K562 (cell line): ENCODE data around the gene TSSK6. TPM values are rescaled to one million over a fixed set of nuclear protein-coding genes. Genes with fewer than 3 reads are reported as not detected.
A peak's percentile ranks its signal among the peaks of the same experiment; 100 is the strongest.
"Not testable (repeated sequence)": the region's sequence is repeated elsewhere in the genome, so short reads cannot be mapped to it uniquely, and the experiment has no call there.

Source experiments
- ATAC-seq: fragments of 200-7000 bp; cut with Tn5 transposase; 3 replicates; pipeline ENCODE4 v1.9.1; 2020; ENCODE audit warnings: moderate library complexity
- BruUV-seq: library from RNA; stranded (reverse); fragments of 400-500 nt; replicated peaks from 2 replicates; lab custom pipeline; 2021; lab: Mats Ljungman, UMichigan
- CTCF ChIA-PET: fragments of 300-600 bp; formaldehyde crosslinking; extraction: SDS; loops from one replicate; lab custom pipeline; 2021; ENCODE audit warnings: low intra/inter-chr PET ratio; lab: Yijun Ruan, JAX
- POLR2A ChIA-PET: fragments of 300-600, 350-650 bp; sonication (Branson Sonifier 250); formaldehyde crosslinking; extraction: SDS; loops from one replicate; lab custom pipeline; 2021; ENCODE audit warnings: antibody characterized with exemption, inconsistent platforms; lab: Yijun Ruan, JAX
- DNase-seq, 4 experiments: peaks; one replicate each; pipeline versions ENCODE4 v3.0.0 to v3.0.0-alpha.2; 2011 to 2018; ENCODE audit warnings: low spot score in 3 of 4, mixed read lengths in 3 of 4; ENCODE audit errors: extremely low read depth in 1 of 4
- FAIRE-seq: peaks from 2 replicates; lab custom pipeline; 2011; peaks lifted over from hg19 to GRCh38; lab: Jason Lieb, UNC
- H2AFZ ChIP-seq: 2 replicates; pipeline ENCODE4 v1.6.0; 2011; ENCODE audit warnings: low read depth, low read length, control low read depth, inconsistent platforms
- H3K27ac ChIP-seq: fragments of 200-600 bp; 3 replicates; pipeline ENCODE4 v1.8.0; 2011; ENCODE audit warnings: low read depth, mild to moderate bottlenecking, control low read depth, inconsistent platforms, low read length, moderate library complexity, mixed read lengths; ENCODE audit errors: extremely low read depth
- H3K27me3 ChIP-seq, 2 experiments: fragments of 300-600 bp in 1 of 2; 2 replicates in 1 of 2; 3 replicates in 1 of 2; pipeline versions ENCODE4 v1.6.0 to v1.8.0; 2011; ENCODE audit warnings: inconsistent platforms in 2 of 2, low read length in 2 of 2, mild to moderate bottlenecking in 1 of 2, mixed read lengths in 1 of 2, moderate library complexity in 1 of 2; ENCODE audit not compliant: control insufficient read depth in 2 of 2, insufficient read depth in 2 of 2
- H3K36me3 ChIP-seq: fragments of 300-600 bp; 3 replicates; pipeline ENCODE4 v1.8.0; 2011; ENCODE audit warnings: mild to moderate bottlenecking, low read length, inconsistent platforms; ENCODE audit not compliant: control insufficient read depth, insufficient read depth
- H3K4me1 ChIP-seq, 2 experiments: fragments of 200-600 bp in 1 of 2; replicated peaks in 1 of 2; 2 replicates in 1 of 2; 3 replicates in 1 of 2; pipeline versions ENCODE4 v1.5.1 to v1.8.0; 2011; ENCODE audit warnings: inconsistent platforms in 2 of 2, low read length in 2 of 2, mild to moderate bottlenecking in 1 of 2, mixed read lengths in 1 of 2, moderate library complexity in 1 of 2; ENCODE audit not compliant: control insufficient read depth in 2 of 2, insufficient read depth in 2 of 2
- H3K4me2 ChIP-seq: 2 replicates; pipeline ENCODE4 v1.6.1; 2011; ENCODE audit warnings: low read length, control low read depth, inconsistent platforms, mixed read lengths; ENCODE audit not compliant: insufficient read depth
- H3K4me3 ChIP-seq: fragments of 200-600 bp; sonication (generic), shearing (Covaris generic); 2 replicates; pipeline ENCODE4 v1.5.1; 2016; ENCODE audit warnings: control low read depth, inconsistent platforms
- H3K79me2 ChIP-seq: fragments of 200-600 bp; 3 replicates; pipeline ENCODE4 v1.8.0; 2011; ENCODE audit warnings: low read length, inconsistent platforms; ENCODE audit not compliant: control insufficient read depth, insufficient read depth
- H3K9ac ChIP-seq, 2 experiments: 2 replicates each; pipeline versions ENCODE4 v1.6.0 to v1.6.1; 2011; ENCODE audit warnings: low read depth in 2 of 2, low read length in 2 of 2, control low read depth in 1 of 2, inconsistent platforms in 1 of 2, mild to moderate bottlenecking in 1 of 2, mixed read lengths in 1 of 2; ENCODE audit not compliant: insufficient read depth in 1 of 2
- H3K9me1 ChIP-seq: one replicate; pipeline ENCODE4 v1.6.0; 2011; ENCODE audit warnings: inconsistent platforms, mild to moderate bottlenecking, low read length, moderate library complexity; ENCODE audit not compliant: control insufficient read depth, insufficient read depth
- H3K9me3 ChIP-seq: replicated peaks from 2 replicates; pipeline ENCODE4 v1.5.1; 2011; ENCODE audit warnings: low read depth, low read length, inconsistent platforms; ENCODE audit not compliant: control insufficient read depth, insufficient read depth
- H4K20me1 ChIP-seq: replicated peaks from 2 replicates; pipeline ENCODE4 v1.6.1; 2011; ENCODE audit warnings: low read length, inconsistent platforms, mixed read lengths; ENCODE audit not compliant: control insufficient read depth, insufficient read depth
- FOXA1 ChIP-seq: fragments of 450-650 bp; IDR thresholded peaks from 2 replicates; pipeline ENCODE4 v1.6.1; 2016; ENCODE audit warnings: mild to moderate bottlenecking, borderline replicate concordance
- POLR2G ChIP-seq: fragments of 200-400 bp; formaldehyde crosslinking; IDR thresholded peaks from 2 replicates; pipeline ENCODE4 v1.6.1; 2017; ENCODE audit warnings: low read depth, mild to moderate bottlenecking, antibody characterized with exemption, low read length, moderate library complexity
- WGBS: fragments of 100-300 bp; shearing (Covaris generic); methylation state at CpG from one replicate; pipeline ENCODE4 v1.1.6; 2016; ENCODE audit warnings: low coverage, mixed read lengths; ENCODE audit not compliant: insufficient coverage; ENCODE audit errors: missing lambda C conversion rate; 5-methylcytosine and 5-hydroxymethylcytosine counted together
- in situ Hi-C: fragments of 300-500 bp; cut with MboI; formaldehyde crosslinking; loops from 4 replicates; pipeline ENCODE4 v1.15.0; 2018; ENCODE audit warnings: inconsistent platforms, mixed read lengths
- intact Hi-C: fragments of 100-400 bp; cut with micrococcal nuclease; formaldehyde crosslinking; loops from 2 replicates; pipeline ENCODE4 v1.14.2; 2022
- polyA plus RNA-seq, 8 experiments: library from polyadenylated mRNA; depleted of rRNA in 4 of 8; stranded (reverse) in 5 of 8; unstranded in 3 of 8; fragments of >200 nt; fragmentation: Nextera tagmentation in 2 of 8; fragmentation: Illumina TruSeq in 1 of 8; extraction: Ambion mirVana in 2 of 8; extraction: Trizol in 1 of 8; gene quantifications; 2 replicates each; pipeline versions ENCODE4 v1.2.1 to v1.2.3, GENCODE V29; 2011 to 2014; ENCODE audit warnings: inconsistent platforms in 1 of 8, missing spikeins in 1 of 8
- total RNA-seq, 7 experiments: library from RNA; depleted of rRNA in 6 of 7; stranded (reverse); fragments of >200 nt in 6 of 7; fragmentation: Illumina TruSeq in 2 of 7; extraction: Trizol in 2 of 7; gene quantifications; 2 replicates each; pipeline versions ENCODE4 v1.2.1 to v1.2.3, GENCODE V29; 2011 to 2021; ENCODE audit warnings: low replicate concordance in 1 of 7

TSSK6 gene
- total and polyA plus RNA-seq, 9 of the 15 experiments (the other 6 are each of a cell fraction or from before 2014, with no cell fraction given) = 0.21 to 2.6 (median 1.5) TPM; not detected in 3

GRCh38 chr19:19475015-19475765 is 40.2 kb downstream of the TSSK6 start:
- FAIRE-seq (no peak), DNase-seq (no peak), ATAC-seq (no peak)
- Histone ChIP-seq H3K27ac (peak overlapping the region; percentile 17; the same call in 1 of the 3 replicates), H3K4me1 (peaks cover 9 to 21% of the 10 kb centered on the region in 2 experiments; a peak in 4 of 5 replicates), H3K79me2 (peaks cover 96% of the 10 kb centered on the region), H2AFZ (no peak overlapping the region), H3K27me3 (no peaks in the 10 kb centered on the region), H3K36me3 (peaks cover 91% of the 10 kb centered on the region), H3K4me2 (no peak overlapping the region), H3K9ac (peak overlapping the region in 1 of 2 experiments; percentile 75; a peak in 2 of 4 replicates), H3K4me3 (no peak overlapping the region), H4K20me1 (peaks cover 41% of the 10 kb centered on the region; the same call in 1 of the 2 replicates), H3K9me1 (peaks cover 4% of the 10 kb centered on the region), H3K9me3 (no peaks in the 10 kb centered on the region)
- CTCF ChIA-PET = no interaction called here
- WGBS = 86% methylated on average over 18 of the region's 21 CpGs
- in situ Hi-C loops (no loop called here), intact Hi-C loops (no loop called here)
- POLR2A ChIA-PET = interaction anchor here (0.7 to 1.0 kb wide), 2 partner anchors 12 to 31 kb away, joined by 3 to 6 read pairs; no protein-coding TSS in a partner anchor
- TF ChIP-seq FOXA1 (no peak), POLR2G (0 out of 2 replicates have a peak, but pooled peaks have one; percentile 41)
- TF ChIP-seq, all 486 proteins: peak for 1
- no TSS peak for BruUV-seq

DNA sequence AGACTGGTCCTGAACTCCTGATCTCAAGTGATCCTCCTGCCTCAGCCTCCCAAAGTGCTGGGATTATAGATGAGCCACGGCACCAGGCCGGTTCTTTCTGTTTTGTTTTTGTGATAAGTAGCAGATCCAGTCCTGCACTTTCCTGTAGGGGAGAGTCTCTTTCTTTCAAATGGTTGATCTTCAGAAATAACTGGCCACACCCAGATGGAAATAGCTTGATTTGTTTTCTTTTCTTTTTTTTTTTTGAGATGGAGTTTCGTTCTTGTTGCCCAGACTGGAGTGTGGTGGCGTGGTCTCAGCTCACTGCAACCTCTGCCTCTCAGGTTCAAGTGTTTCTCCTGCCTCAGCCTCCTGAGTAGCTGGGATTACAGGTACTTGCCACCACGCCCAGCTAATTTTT is 43.2 kb downstream of the TSSK6 start:
- POLR2A ChIA-PET = interaction anchor here (0.7 kb wide), 1 partner anchor 74 kb away, joined by 3 read pairs; no protein-coding TSS in a partner anchor
- H3K9me3 ChIP-seq, H3K4me2 ChIP-seq, in situ Hi-C loops, FAIRE-seq, DNase-seq, intact Hi-C loops, H3K9ac ChIP-seq, H3K4me3 ChIP-seq, H3K9me1 ChIP-seq, CTCF ChIA-PET, BruUV-seq, ATAC-seq, H2AFZ ChIP-seq, H3K27ac ChIP-seq, H3K27me3 ChIP-seq: not testable (repeated sequence)
- WGBS = 94% methylated on average over 5 of the region's 5 CpGs
- Histone ChIP-seq H3K79me2 (peaks cover 91% of the 10 kb centered on the region), H3K36me3 (peaks cover 79% of the 10 kb centered on the region), H4K20me1 (peaks cover 36% of the 10 kb centered on the region; the same call in 1 of the 2 replicates), H3K4me1 (peaks cover 7 to 15% of the 10 kb centered on the region in 2 experiments; a peak in 4 of 5 replicates)
